GM18499 (cell line): ENCODE data around the gene PGM2L1.
"Not testable (repeated sequence)": the region's sequence is repeated elsewhere in the genome, so short reads cannot be mapped to it uniquely, and the experiment has no call there.

ENCODE experiments used
- ATAC-seq: cut with Tn5 transposase; IDR thresholded peaks from one replicate; pipeline ENCODE4 v1.9.1; 2021; ENCODE audit warnings: moderate number of reproducible peaks; ENCODE audit not compliant: insufficient read depth, unreplicated experiment

PGM2L1 gene

DNA sequence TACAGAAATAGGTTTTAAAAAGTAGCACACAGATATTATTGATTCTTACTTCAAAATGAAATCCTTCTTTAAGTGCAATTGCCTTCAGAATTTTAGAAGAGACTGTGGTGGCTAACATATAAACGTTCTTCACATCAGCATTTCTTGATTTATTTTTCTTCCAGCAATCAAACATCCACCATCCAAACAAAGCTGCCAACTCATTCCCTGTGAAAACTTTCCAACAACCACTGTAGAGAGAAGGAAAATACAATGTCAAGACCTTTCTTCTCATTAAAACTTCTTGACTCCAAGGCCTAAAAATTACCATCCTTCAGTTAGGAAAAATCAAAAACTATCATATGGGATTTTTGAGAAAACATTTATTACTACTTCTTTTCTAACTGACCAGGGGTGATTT is 52.8 kb downstream of the PGM2L1 start:
- no peak for ATAC-seq

DNA sequence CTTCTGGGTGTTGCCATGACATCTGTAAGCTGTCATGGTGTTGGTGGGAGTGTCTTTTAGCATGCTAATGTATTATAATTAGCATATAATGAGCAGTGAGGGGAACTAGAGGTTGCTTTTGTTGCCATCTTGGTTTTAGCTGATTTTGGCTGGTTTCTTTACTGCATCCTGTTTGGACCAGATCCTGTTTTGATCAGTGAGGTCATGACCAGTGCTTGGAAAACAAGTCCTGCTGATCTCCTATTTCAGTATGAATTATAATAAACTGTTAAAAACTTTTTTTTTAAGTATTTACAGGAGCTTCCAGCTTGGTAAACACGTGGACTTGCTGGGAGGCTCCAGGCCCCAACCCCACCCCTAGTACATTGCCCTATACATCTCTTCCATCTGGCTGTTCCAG is 56.3 kb downstream of the PGM2L1 start:
- no peak for ATAC-seq

DNA sequence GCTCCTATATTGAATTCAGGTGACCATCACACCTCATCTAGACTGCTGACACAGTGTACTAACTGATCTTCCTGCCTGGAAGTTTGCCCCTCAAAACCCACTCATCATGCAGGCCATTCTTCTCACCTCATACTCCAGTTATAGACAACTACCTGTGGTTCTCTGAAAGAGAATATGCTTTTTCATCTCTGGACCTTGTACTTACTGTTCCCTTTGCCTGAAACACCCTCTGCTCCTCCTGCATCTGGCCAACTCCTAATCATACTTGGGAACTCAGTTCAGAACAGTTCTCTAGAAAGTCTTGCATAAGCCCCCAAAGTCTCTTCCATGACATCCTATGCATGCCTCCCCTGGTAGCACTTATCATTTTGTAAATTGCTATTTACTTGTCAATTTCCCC is 58.6 kb downstream of the PGM2L1 start:
- no peak for ATAC-seq

DNA sequence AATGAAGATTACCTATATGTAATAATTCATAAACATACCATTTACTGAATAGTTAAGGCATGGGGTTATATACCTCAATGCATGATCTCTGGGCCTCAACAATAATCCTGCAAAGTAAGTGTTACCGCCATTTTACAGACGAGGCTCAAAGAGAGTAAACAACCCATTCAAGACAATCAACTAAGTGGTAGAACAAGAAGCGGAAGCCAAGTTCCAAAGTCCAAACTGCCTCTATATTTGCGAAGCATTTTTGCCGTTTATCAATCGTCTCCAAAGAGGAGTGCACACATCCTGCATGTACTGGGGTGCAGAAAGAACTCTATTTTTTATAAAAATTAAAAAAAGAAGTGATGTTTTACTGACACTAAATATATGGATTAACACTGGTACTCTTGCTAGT is 59.3 kb downstream of the PGM2L1 start:
- no peak for ATAC-seq

DNA sequence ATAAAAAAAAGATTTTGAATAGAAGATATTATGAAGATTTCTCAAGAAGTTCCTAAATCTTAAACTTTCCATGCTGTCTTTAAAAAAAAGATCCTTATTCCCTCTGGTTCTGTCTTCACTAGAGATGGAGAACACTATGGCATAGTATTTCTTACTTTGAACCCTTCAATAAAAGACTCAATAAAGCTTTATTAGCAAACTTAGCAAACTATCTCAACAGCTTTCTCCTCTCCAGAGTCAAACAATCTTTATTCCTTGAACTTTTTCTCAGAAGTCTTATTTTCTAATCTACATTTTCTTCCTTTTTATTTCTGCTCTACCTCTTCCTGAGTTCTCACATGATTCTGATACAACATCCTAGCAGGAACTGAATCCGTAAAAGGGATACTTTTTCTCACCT is 65.0 kb downstream of the PGM2L1 start:
- no peak for ATAC-seq

DNA sequence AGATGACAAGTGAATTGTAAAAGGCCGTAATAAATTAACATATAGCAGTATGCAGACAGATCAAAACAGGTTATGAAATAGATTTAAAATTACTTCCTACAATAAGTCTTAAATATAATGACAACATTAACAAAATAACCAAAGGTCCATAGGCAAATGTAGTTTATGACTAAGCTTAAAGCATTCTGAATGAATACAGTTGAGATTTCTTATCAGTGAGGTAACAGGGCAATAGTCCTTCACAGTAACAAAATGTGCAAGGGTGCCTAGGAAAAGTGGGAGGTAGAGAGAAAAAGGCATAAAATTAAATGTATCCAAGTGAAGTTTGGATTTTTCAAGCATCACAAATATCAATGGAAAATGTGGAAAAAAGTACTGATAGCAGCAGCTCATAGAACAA is 65.9 kb downstream of the PGM2L1 start:
- no peak for ATAC-seq

DNA sequence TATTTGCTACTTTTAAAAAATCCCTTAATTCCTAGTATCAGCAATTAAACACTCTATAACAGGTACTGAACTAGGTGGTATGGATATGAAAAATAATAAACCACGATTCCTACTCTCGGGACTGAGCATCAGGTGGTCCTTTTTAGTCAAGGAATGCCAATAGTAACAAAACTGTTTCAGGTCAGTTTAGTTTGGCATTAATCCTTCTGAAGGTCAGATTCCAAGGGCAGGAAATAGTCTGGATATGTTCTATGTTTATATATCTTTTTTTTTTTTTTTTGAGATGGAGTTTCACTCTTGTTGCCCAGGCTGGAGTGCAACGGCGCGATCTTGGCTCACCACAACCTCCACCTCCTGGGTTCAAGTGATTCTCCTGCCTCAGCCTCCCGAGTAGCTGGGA is 67.2 kb downstream of the PGM2L1 start:
- ATAC-seq = not testable (repeated sequence)

DNA sequence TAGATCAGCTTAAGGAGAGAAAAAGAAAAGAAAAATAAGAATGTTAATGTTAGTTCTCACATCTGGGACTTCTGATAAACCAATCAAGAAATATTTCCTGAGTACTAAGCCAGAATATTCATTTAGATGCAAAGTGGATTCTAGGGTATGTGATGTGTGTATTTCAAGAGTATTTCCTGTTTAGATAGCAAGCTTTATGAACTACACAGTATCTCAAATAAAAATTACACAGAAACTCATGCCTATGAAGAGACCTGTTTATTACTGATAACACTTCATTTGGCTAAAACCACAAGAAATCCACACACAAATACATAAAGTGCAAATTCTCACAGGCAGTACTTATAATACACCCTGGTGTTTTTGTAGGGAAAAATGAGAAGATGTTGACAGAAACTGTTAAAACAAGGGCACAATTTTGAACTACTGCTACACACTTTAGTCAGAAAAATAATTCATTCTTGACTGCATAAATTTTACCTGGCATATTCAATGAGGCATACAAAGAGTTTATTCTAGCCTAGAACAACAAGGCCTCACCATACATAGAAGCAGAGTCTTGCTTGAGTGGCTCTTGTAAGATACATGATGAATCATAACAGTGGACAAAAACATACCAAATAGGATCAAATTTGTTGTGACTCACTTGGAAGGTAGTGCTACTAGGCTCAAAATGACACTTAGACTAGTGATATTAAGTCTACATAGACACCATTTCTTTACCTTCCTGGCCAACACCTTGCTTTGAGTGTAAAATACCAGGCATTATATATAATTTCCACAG is 68.0 kb downstream of the PGM2L1 start:
- ATAC-seq = no peak

DNA sequence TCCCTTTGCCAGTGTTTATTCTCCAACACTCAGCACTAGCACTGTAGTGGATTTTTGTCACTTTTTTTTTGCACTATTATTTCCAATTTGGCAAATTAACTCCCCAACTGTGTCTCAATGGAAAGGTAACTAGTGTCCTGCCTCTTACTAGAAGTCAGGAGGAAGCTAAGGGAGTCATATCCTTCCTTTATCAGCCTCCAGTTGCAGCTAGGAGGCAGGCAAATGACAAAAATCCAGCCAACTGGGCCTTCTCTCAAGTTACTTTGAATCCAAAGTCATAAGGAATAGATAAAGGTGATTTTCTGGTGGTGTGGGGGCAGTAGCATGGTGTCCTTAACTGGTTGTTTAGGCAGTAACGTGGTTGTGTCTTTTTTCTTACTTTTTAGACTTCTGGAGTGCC is 71.2 kb downstream of the PGM2L1 start:
- ATAC-seq = no peak

DNA sequence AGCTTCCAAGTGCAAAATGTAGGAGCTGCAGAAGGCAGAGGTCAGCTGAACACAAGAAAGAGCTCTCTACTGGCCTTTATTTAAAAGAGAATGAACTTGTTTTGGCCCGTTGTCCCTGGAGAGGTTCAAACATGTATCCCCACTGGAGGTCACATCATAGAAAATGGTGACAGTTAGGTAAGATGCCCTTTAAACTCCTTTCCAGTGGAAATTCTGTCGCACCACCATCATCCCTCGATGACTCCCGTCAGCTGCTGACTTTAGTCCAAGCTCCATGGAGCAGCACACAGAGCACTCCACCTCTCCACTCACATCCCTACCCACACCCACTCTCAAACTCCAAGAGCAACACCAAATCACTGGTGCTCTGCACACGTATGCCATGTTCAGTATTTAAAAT is 71.6 kb downstream of the PGM2L1 start:
- ATAC-seq = no peak

DNA sequence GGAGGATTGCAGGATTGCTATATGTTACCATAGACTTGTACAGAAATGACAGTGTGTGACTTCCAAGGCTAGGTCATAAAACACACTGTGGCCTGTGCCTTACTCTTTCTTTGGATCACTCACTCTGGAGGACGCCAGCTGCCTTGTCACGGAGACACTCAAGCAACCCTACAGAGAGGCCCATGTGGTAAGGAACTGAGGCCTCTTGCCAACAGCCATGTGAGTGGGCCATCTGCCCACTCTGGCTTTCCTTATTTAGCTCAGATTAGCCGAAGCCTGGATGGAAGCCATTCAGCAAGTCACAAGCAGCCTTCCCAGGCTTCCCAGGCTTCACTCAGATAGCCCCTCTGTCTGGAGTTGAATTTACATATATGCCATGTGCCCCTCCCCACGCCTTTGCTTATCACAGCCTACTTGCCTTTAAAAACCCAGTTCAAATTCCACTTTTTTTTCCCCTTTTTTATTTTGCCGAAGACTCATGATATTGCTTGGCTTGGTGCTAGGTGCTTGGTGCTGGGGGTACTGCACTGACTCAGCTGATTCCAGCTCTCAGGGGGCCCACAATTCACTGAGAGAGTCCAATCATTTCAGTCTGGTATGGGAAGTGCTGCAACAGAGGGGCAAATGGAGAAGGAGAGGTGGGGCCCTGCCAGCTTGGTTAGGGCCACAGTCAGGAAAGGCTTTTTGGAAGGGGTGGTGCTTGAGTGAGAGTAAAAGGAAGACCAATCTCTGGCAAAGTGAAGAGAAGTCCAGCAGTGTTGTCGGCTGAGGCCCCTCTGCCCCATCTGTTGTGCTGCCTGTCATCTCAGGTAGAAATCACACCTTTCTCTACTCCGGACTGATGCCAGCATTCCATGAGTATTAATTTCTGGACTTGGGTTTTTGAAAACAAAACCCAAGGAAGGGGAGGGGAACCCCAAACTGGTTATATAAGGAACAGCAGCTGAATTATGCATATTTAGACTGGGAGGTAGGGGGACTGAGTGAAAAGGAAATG is 72.3 kb downstream of the PGM2L1 start:
- ATAC-seq = no peak

DNA sequence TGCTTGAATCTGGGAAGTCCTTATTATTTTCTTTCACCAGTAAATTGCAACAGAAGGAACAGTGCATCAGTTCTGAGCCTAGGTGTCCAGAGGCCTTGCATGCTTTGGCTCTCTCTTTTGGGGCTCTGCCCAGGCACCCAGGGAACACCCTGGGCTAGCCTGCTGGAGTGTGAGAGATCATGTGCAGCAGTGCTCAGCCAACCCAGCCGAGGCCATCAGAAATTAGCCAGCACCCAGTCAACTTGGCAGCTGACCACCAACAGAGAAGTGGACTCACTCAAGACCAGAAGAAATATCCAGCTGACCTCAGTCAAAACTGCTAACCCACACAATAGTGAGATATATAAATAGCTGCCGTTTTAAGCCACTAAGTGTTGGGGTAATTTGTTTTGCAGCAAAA is 75.6 kb downstream of the PGM2L1 start:
- no peak for ATAC-seq

DNA sequence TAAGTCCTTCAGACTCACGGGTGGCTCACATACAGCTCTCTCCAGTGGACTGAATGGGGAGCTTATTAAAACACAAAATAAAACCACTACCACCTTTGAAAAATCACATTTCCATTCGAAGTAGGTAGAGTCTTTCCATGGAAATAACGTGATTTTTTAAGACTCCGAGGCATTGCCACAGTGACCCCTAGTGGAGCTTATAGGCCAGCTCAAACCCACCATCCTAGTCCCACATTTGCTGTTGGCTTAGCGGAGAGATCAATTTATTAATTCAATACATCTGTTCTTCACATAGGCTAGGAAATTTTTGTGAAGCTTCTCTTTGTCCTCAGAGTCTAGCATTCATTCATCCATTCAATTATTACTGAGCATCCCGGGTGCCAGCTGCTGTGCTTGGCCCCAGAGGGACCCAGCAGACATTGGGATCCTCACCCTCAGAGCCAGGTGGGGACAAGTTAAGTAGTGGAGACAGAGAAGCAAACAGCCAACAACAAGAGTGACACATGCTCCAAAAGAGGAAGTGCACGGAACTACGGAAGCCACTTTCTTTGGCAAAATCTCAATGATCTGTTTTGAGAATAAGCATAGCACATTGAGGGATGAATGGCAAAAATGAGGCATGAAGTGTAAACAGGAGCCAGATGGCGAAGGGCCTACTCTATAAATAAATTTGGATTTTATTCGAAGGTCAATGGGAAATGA is 76.6 kb downstream of the PGM2L1 start:
- ATAC-seq = no peak

DNA sequence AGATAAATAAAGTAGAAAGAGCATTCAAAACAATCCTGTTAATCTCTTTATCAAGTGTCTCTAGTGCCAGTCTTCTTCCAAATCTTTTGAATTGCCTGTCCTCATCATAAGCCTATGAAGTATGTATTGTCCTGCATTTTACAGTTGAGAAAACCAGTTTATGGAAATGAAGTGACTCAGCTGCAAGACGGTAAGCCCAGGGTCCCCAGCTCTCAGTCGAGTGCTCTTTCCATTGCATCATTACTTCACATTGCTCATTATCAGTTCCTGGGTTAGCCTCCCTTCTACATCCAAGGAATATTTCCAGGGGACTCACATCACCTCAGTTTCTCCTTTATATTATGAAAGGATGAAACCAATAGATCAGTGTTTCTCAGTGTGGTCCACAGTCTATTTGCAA is 77.7 kb downstream of the PGM2L1 start:
- no peak for ATAC-seq

DNA sequence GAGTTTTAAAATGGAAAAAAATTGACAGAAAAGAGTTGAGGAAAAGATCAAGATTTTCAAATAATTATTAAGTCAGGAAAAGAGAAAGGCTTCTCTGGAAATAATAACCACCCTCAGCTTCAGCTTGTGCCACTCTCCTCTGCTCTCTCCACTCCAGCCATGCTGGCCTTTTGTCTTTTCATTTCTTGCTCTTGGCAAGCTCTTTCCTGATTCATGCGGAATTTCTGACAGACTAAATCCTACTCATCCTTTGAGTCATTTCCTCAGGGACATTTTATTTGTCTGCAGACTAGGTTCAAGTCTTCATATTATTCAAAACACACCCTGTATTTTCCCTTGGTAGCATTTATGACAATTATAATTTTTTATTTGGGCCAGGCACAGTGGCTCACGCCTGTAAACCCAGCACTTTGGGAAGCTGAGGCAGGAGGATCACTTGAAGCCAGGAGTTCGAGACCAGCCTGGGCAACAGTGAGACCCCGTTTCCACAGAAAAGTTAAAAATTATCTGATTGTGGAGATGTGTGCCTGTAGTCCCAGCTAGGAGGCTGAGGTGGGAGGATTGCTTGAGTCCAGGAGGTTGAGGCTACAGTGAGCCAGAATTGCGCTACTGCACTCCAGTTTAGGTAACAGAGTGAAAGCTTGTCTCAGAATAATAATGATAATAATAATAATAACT is 79.0 kb downstream of the PGM2L1 start:
- no peak for ATAC-seq

DNA sequence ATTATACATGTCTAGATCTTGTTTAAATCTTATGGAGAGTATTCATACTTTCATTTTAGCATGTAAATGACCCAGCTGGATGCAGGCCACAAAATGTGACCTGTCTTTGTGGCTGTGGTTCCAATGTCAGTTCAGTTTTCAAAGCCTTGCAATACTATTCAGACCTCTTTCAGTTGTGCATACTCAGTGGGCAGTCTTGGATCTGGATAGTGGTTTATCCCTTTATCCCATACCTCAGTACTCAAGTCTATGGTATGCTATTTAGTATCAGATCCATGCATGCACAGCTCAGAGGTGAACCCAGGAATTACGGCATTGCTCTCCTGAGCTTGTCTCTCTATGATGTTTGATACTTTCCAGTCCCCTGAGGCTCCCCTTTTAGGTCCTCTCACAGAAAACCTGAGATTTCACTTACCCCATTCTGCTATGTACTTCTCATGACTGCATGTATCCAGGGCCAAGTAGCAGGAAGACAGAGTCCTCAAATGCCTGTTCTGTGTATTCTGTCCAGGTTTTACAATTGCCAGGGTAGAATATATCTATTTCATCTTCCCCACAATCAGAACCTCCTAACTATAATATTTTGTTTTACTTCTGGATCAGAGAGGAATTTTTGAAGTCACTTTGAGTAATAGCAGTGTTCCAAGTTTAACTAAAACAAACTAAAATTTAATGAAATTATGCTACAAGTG is 79.8 kb downstream of the PGM2L1 start:
- no peak for ATAC-seq

DNA sequence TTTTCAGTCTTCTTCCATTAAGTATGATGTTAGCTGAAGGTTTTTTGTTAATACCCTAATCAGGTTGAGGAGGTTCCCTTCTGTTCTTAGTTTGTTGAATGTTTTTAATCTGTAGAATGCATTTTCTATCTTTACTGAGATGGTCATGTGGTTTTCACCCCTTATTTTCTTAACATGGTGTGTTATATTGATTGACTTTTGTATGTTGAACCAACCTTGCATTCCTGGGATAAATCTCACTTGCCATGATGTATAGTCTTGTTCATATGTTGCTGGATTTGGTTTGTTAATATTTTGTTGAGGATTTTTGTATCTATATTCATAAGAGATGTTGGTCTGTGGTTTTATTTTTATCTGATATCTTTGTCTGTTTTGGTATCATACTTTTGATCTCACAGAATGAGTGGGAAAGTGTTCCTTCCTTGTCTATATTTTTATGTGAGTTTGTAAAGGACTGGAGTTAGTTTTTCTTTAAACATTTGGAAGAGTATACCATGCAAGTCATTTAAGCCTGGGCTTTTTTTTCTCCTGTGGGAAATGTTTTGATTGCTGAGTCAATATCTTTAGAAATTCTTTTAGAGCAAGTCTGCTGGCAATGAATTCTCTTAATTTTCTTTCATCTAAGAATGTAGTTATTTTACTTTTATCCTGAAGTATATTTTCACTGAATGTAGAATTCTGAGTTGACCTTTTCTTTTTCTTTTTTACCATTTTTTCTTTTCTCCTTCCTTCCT is 81.3 kb downstream of the PGM2L1 start:
- no peak for ATAC-seq

DNA sequence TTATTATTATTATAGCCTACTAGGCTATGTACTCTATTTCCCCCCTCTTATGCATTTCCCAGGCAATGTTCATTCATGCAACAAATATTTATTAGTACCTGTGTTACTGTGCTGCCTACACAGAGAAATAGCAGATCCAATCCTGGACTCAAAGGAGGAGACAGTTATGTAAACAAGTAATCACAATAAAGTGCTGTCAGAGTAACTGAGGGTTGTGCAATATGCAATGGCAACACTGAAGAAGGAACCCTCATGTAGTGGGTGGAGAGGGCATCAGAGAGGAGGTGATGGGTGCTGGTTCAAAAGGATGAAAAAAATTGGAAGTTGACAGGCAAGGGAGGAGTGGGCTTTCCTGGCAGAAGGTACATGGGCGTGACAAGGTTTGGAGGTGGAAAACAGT is 85.9 kb downstream of the PGM2L1 start:
- no peak for ATAC-seq

DNA sequence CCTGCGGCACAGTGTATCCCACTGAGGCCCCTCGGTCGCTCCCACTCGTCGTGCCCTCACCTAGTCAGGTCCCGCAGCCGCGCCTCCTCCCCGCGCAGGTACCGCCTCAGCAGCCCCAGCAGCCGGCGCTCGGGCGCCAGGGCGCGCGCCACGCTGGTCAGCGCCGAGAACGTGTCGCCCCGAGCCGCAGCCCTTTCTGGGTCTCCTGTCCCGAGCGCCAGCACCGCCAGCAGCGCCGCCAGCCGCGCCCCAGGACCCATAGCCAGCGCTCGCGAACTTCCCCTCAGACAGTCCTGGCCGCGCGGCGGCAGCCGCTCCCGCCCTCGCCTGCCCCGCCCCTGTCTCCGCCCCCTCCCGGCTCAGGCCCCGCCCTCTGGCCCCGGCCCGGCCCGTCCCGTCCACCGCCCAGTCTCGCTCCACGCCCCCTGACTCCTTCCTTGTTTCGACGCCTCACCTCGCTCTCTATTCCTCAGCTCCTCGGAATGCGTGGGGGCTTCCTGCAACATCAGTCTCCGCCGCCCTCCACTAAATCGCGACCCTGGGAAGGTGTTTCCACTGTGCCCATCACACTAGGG is 86.8 kb downstream of the PGM2L1 start, which contains the start of gene P4HA3:
TSS of gene P4HA3 (minus strand) at position 289 of the 575 bp plus-strand sequence. CDS start at position 260, 29 bp downstream.
- ATAC-seq = no peak
